Heart left ventricle (tissue), 13 donors: ENCODE data around the gene FOXJ1.

Experiments
- POLR2A ChIP-seq, 2 donors: fragments of 450-650 bp; IDR thresholded peaks; one replicate each; pipeline ENCODE4 v1.6.1; 2017; ENCODE audit warnings: antibody characterized with exemption in 2 of 2, mild to moderate bottlenecking in 2 of 2, moderate library complexity in 2 of 2
- TF ChIP-seq, protein P1 (sequence below), 12 donors: fragments of 200-600 bp; sonication (generic) in 4 of 12; IDR thresholded peaks; one replicate each; pipeline versions ENCODE4 v1.5.0 to v1.8.0; 2018 to 2022; ENCODE audit warnings: antibody characterized with exemption in 12 of 12, mild to moderate bottlenecking in 5 of 12
- donor health status: ischemic (EF 13 %, LVEDD 7.1; RV severe dilation, severe dysfunction).
- donor health status: DM: no; HTN: yes; CAD: no.
- donor health status: DM: no; HTN: no; CAD: no.
- donor health status: ischemic (EF 25% LVEDD 6.9; RV normal size, moderate dysfunction).
- donor health status: ischemic (EF 25% LVEDD 5.7; RV mildly dilated, moderate dysfunction).
- donor health status: ischemic (EF 35%, LVEDD 5.7; RV mildly dilated, moderate dysfunction).
- donor health status: nonischemic (EF 11% LVEDD 7.7; RV severe dilation, severe dysfunction).
- donor health status: DM: yes; HTN: yes; CAD: no.
- donor health status: PGD.
- donor health status: ischemic (EF 29% LVEDD 5.4; RV normal size, mild dysfunction).
- donor health status: nonischemic (EF 23%, LVEDD 6.1; RV moderate dilation, normal function).

DNA sequence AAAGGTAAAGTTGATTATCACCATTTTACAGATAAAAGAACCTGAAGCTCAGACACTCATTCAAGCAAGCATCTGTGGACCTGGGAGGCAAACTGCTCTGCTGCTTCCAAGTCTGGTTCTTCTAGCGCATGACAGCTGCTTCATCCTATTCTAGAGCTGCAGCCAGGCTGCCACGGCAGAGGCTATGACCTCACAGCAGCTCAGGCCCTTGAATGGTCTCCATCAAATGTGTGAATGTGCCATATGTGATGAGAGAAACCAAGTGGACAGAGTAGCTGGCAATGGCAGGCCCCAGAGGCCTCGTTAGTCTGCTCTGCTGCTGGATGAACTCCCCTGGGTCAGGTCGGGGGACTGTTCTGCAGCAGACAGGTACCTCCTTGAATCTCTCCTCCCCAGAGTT, 30.7 kb upstream of the FOXJ1 start:
- TF ChIP-seq, protein P1, sequence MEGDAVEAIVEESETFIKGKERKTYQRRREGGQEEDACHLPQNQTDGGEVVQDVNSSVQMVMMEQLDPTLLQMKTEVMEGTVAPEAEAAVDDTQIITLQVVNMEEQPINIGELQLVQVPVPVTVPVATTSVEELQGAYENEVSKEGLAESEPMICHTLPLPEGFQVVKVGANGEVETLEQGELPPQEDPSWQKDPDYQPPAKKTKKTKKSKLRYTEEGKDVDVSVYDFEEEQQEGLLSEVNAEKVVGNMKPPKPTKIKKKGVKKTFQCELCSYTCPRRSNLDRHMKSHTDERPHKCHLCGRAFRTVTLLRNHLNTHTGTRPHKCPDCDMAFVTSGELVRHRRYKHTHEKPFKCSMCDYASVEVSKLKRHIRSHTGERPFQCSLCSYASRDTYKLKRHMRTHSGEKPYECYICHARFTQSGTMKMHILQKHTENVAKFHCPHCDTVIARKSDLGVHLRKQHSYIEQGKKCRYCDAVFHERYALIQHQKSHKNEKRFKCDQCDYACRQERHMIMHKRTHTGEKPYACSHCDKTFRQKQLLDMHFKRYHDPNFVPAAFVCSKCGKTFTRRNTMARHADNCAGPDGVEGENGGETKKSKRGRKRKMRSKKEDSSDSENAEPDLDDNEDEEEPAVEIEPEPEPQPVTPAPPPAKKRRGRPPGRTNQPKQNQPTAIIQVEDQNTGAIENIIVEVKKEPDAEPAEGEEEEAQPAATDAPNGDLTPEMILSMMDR (IDR thresholded peaks at IDR 0.05), result no peak
- TF ChIP-seq POLR2A (IDR thresholded peaks at IDR 0.05), result no peak
